ENCODE data around the gene ESR2. TPM values are rescaled to one million over a fixed set of nuclear protein-coding genes. Genes with fewer than 3 reads are reported as not detected.
A peak's percentile ranks its signal among the peaks of the same experiment; 100 is the strongest.
"Not testable (repeated sequence)": the region's sequence is repeated elsewhere in the genome, so short reads cannot be mapped to it uniquely, and the experiment has no call there.

The ESR2 gene
- total and polyA plus RNA-seq, 4 donors, result 0.52 to 0.80 (median 0.73) TPM

DNA sequence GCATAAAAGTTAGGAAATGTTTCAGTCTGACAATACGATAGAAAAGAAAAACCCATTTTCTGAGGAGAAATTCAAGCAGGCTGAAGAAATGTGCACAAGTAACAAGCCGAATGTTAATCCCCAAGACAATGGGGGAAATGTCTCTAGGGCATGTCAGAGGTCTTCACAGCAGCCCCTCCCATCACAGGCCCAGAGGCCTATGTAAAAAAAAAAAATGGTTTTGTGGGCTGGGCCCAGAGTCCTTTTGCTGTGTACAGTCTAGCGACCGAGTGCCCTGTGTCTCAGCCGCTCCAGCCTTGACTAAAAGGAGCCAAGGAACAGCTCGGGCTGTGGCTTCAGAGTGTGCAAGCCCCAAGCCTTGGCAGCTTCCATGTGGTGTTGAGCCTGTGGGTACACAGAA is 250.9 kb downstream of the ESR2 start:
- not testable (repeated sequence) for H3K36me3 ChIP-seq (ENCODE audit: control insufficient read depth, insufficient read depth, low read length); H3K27me3 ChIP-seq (ENCODE audit: control insufficient read depth, insufficient read depth, low read length); H3K4me1 ChIP-seq (ENCODE audit: control insufficient read depth, insufficient read depth, low read length); H3K4me3 ChIP-seq (ENCODE audit: low read depth, low read length); H3K9me3 ChIP-seq (ENCODE audit: control insufficient read depth, insufficient read depth, low read length); H3K27ac ChIP-seq (ENCODE audit: low read depth, low read length); DNase-seq (ENCODE audit: low read depth in 4 of 6, low spot score in 6 of 6)
- WGBS (ENCODE audit: insufficient coverage), result 97% methylated on average over 6 of the region's 6 CpGs

DNA sequence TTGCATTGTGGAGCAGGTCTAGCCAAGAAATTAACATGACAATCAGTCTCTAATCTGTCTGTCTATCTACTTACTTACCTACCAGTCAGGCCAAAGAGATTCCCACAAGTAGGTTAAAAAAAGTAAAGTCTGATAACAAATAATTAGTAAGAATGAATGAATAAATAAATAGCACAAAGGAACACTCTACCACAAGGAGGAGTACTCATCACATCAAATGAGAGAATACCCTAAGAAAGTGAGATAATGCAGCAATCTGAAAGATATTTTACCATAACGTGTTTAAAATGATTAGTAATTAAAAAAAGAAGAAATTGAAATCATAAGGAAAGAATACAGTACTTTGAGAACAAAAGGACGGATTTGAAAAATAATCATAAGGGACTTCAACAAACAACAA is 254.1 kb downstream of the ESR2 start:
- peaks cover 4% of the 10 kb centered on the region for H3K9me3 ChIP-seq (ENCODE audit: control insufficient read depth, insufficient read depth, low read length)
- peaks cover 4% of the 10 kb centered on the region for H3K36me3 ChIP-seq (ENCODE audit: control insufficient read depth, insufficient read depth, low read length)
- H3K4me1 ChIP-seq (ENCODE audit: control insufficient read depth, insufficient read depth, low read length), result no peaks in the 10 kb centered on the region
- peak in 1 of 6 donors; percentile 50 for DNase-seq (ENCODE audit: low read depth in 4 of 6, low spot score in 6 of 6)
- WGBS (ENCODE audit: insufficient coverage), result no CpG with 5 or more reads among the region's 2 CpGs
- no peak overlapping the region for H3K4me3 ChIP-seq (ENCODE audit: low read depth, low read length)
- H3K27me3 ChIP-seq (ENCODE audit: control insufficient read depth, insufficient read depth, low read length), result no peaks in the 10 kb centered on the region
- H3K27ac ChIP-seq (ENCODE audit: low read depth, low read length), result no peak overlapping the region

DNA sequence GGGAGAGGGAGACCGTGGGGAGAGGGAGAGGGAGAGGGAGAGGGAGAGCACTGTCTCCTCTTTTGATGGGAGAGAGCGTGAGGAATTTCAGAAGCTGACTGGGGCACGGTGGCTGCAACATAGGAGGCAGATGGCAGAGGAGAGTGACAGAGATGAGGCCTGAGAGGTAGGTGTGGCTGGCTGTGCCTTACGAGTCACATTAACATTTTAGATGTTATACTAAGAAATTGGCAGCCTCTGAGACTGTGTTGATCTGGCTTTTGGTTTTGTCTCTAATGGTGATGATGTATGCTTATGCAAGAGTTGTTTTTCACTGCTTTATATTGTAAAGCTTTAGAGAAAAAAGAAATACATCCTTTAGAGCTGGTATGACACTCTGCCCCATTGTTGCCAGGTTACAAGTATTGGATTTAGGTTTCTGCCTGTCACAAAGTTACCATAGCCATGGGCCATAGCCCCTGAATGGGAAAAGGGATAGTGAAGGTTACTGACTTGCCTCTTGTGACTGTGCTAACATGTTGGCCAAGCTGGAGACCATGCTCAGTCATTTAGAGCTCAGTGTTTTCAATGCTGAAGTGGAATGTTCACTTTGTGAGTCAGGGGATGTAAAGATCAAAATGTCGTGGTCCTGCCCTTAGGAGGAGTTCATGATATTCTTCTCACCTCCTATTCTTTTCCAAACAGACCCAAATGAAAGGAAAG is 255.2 kb downstream of the ESR2 start:
- peaks cover 4% of the 10 kb centered on the region for H3K9me3 ChIP-seq (ENCODE audit: control insufficient read depth, insufficient read depth, low read length)
- no peak overlapping the region for H3K27ac ChIP-seq (ENCODE audit: low read depth, low read length)
- no peaks in the 10 kb centered on the region for H3K4me1 ChIP-seq (ENCODE audit: control insufficient read depth, insufficient read depth, low read length)
- peaks cover 4% of the 10 kb centered on the region for H3K36me3 ChIP-seq (ENCODE audit: control insufficient read depth, insufficient read depth, low read length)
- no peak overlapping the region for H3K4me3 ChIP-seq (ENCODE audit: low read depth, low read length)
- no peaks in the 10 kb centered on the region for H3K27me3 ChIP-seq (ENCODE audit: control insufficient read depth, insufficient read depth, low read length)
- WGBS (ENCODE audit: insufficient coverage), result 100% methylated on average over 1 of the region's 5 CpGs
- peak in 1 of 6 donors; percentile 14 for DNase-seq (ENCODE audit: low read depth in 4 of 6, low spot score in 6 of 6)

GRCh38 chr14:64037869-64038745 is 256.1 kb downstream of the ESR2 start:
- DNase-seq (ENCODE audit: low read depth in 4 of 6, low spot score in 6 of 6); H3K36me3 ChIP-seq (ENCODE audit: control insufficient read depth, insufficient read depth, low read length); H3K4me1 ChIP-seq (ENCODE audit: control insufficient read depth, insufficient read depth, low read length); H3K9me3 ChIP-seq (ENCODE audit: control insufficient read depth, insufficient read depth, low read length); H3K27ac ChIP-seq (ENCODE audit: low read depth, low read length); H3K4me3 ChIP-seq (ENCODE audit: low read depth, low read length); H3K27me3 ChIP-seq (ENCODE audit: control insufficient read depth, insufficient read depth, low read length): not testable (repeated sequence)
- 97% methylated on average over 31 of the region's 66 CpGs for WGBS (ENCODE audit: insufficient coverage)

DNA sequence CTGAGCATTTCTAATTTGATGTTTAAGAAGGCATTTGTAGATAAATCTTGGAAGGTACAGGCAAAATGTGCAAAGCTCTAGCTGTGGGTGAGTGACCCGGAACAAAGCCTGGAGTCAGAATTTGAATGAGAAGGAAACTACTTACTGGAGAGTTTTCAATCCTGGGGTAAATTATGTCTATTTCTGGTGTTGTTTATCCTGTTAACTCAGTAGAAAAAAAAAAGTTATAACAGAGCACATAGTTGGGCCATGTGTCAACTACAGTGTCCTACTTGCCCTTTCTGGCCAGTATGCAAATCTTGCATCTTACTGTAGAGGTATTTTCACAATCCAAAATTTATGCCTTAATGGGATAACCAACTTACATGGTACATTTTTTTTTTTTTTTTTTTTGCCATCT is 259.0 kb downstream of the ESR2 start:
- Histone ChIP-seq H3K4me1 (ENCODE audit: control insufficient read depth, insufficient read depth, low read length) (no peaks in the 10 kb centered on the region), H3K36me3 (ENCODE audit: control insufficient read depth, insufficient read depth, low read length) (peaks cover 4% of the 10 kb centered on the region), H3K9me3 (ENCODE audit: control insufficient read depth, insufficient read depth, low read length) (no peaks in the 10 kb centered on the region), H3K27ac (ENCODE audit: low read depth, low read length) (no peak overlapping the region), H3K4me3 (ENCODE audit: low read depth, low read length) (no peak overlapping the region), H3K27me3 (ENCODE audit: control insufficient read depth, insufficient read depth, low read length) (no peaks in the 10 kb centered on the region)
- DNase-seq (ENCODE audit: low read depth in 4 of 6, low spot score in 6 of 6), result peak in 2 of 6 donors; percentile 4 to 6
- 100% methylated on average over 1 of the region's 1 CpG for WGBS (ENCODE audit: insufficient coverage)

Small RNA genes within 50 kb of the gene (small RNA-seq; reads per million reads assigned to genes)
- not detected for gene MIR548H1 (ENCODE audit: low replicate concordance)

Other genes with a start within 250 kb of the ESR2 start
- 10 to 100 TPM; 30.4 to 34.8 TPM for gene MTHFD1, start 94.0 kb upstream of the ESR2 start, total RNA-seq
- gene MTHFD1, start 94.0 kb upstream of the ESR2 start, polyA plus RNA-seq (ENCODE audit: insufficient read length in 2 of 2), result 10 to 100 TPM; 71.5 to 83.3 TPM
- 10 to 100 TPM in 1 of 2 donors, 1 to 10 TPM in 1; 3.0 to 10.7 TPM for gene AKAP5, start 171.1 kb upstream of the ESR2 start, total RNA-seq
- 1 to 10 TPM; 6.8 to 7.9 TPM for gene AKAP5, start 171.1 kb upstream of the ESR2 start, polyA plus RNA-seq (ENCODE audit: insufficient read length in 2 of 2)
- gene ZBTB25, start 209.5 kb upstream of the ESR2 start, total RNA-seq, result 10 to 100 TPM; 15.5 to 18.2 TPM
- 10 to 100 TPM; 13.3 to 17.1 TPM for gene ZBTB25, start 209.5 kb upstream of the ESR2 start, polyA plus RNA-seq (ENCODE audit: insufficient read length in 2 of 2)
- 10 to 100 TPM; 59.3 to 75.1 TPM for gene ZBTB1, start 210.4 kb upstream of the ESR2 start, total RNA-seq
- 10 to 100 TPM; 35.7 to 39.0 TPM for gene ZBTB1, start 210.4 kb upstream of the ESR2 start, polyA plus RNA-seq (ENCODE audit: insufficient read length in 2 of 2)
- 10 to 100 TPM; 41.5 to 50.0 TPM for gene HSPA2, start 246.4 kb upstream of the ESR2 start, total RNA-seq
- 10 to 100 TPM; 33.7 to 38.3 TPM for gene HSPA2, start 246.4 kb upstream of the ESR2 start, polyA plus RNA-seq (ENCODE audit: insufficient read length in 2 of 2)